ENCODE data around the gene ACOXL. TPM values are rescaled to one million over a fixed set of nuclear protein-coding genes. Genes with fewer than 3 reads are reported as not detected.

Gene ACOXL
- total RNA-seq, 1 donor from 2014 or later: 0.23 TPM

DNA sequence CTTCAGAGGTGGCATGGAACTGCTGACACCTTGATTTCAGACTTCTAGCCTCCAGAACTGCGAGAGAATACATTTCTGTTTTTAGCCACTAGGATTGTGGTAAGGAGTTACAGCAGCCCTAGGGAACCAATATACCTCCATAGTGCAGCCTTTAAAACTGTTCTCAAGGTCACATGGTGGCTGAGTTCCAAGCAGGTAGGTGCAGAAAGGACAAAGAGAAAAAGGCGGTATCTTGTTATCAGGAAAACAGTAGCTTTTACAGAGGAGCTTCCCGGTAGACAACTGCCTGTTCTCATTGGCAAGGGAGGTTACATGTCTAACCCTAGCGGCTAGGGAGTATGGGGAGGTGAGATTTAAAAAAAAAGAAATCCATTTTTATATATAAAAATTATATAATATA, 292.1 kb downstream of the ACOXL start:
- Mint-ChIP-seq H3K27ac (ENCODE audit: unreplicated experiment) (no peak overlapping the region), H3K4me3 (ENCODE audit: unreplicated experiment) (no peak overlapping the region), H3K9me3 (ENCODE audit: unreplicated experiment) (peaks cover 4% of the 10 kb centered on the region), H3K27me3 (ENCODE audit: low read depth, unreplicated experiment) (peaks cover 24% of the 10 kb centered on the region), H3K36me3 (ENCODE audit: low read depth, unreplicated experiment) (no peaks in the 10 kb centered on the region), H3K4me1 (ENCODE audit: low read depth, unreplicated experiment) (no peaks in the 10 kb centered on the region)
- FAIRE-seq (no peak), DNase-seq (ENCODE audit: low read depth) (no peak)
- Histone ChIP-seq H4K20me1 (ENCODE audit: insufficient read depth, low read length) (no peaks in the 10 kb centered on the region), H3K36me3 (ENCODE audit: insufficient read depth, low read length) (no peaks in the 10 kb centered on the region), H3K9ac (ENCODE audit: low read length) (no peak overlapping the region), H2AFZ (ENCODE audit: low read depth, low read length) (no peak overlapping the region), H3K4me2 (ENCODE audit: low read length) (no peak overlapping the region), H3K4me1 (ENCODE audit: insufficient read depth, low read length) (no peaks in the 10 kb centered on the region), H3K4me3 (ENCODE audit: insufficient read depth, low read depth, low read length) (no peak overlapping the region), H3K27me3 (ENCODE audit: insufficient read depth, low read length) (peaks cover 18% of the 10 kb centered on the region), H3K79me2 (ENCODE audit: insufficient read depth, low read length) (no peaks in the 10 kb centered on the region), H3K9me3 (ENCODE audit: insufficient read depth, low read depth, low read length) (no peaks in the 10 kb centered on the region), H3K27ac (ENCODE audit: low read depth, low read length) (no peak overlapping the region)
- TF ChIP-seq EZH2 (IDR thresholded peaks at IDR 0.05; ENCODE audit: insufficient read depth, low read length): no peak
- TF ChIP-seq, protein P1, sequence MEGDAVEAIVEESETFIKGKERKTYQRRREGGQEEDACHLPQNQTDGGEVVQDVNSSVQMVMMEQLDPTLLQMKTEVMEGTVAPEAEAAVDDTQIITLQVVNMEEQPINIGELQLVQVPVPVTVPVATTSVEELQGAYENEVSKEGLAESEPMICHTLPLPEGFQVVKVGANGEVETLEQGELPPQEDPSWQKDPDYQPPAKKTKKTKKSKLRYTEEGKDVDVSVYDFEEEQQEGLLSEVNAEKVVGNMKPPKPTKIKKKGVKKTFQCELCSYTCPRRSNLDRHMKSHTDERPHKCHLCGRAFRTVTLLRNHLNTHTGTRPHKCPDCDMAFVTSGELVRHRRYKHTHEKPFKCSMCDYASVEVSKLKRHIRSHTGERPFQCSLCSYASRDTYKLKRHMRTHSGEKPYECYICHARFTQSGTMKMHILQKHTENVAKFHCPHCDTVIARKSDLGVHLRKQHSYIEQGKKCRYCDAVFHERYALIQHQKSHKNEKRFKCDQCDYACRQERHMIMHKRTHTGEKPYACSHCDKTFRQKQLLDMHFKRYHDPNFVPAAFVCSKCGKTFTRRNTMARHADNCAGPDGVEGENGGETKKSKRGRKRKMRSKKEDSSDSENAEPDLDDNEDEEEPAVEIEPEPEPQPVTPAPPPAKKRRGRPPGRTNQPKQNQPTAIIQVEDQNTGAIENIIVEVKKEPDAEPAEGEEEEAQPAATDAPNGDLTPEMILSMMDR (IDR thresholded peaks at IDR 0.05; ENCODE audit: insufficient read depth, low read depth, low read length): no peak

DNA sequence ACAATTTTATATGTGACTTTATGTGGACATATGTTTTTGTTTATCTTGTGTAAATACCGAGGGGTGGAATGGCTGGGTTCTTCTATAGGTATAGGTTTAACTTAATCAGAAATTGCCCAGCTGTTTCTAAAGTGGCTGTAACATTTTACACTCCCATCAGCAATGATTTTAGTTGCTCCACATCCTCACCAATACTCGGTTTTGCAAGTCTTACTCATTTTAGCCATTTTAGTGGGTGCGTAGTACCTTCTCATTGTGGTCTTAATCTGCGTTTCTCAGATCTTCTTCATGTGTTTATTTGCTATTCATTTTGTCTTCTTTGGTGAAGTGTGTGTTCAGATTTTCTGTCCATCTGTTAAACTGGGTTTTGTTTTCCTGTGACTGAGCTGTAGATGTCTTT, 292.9 kb downstream of the ACOXL start:
- H3K4me1 ChIP-seq (ENCODE audit: insufficient read depth, low read length): no peaks in the 10 kb centered on the region
- no peak overlapping the region for H3K27ac ChIP-seq (ENCODE audit: low read depth, low read length)
- no peak overlapping the region for H3K4me3 ChIP-seq (ENCODE audit: insufficient read depth, low read depth, low read length)
- H3K36me3 ChIP-seq (ENCODE audit: insufficient read depth, low read length): no peaks in the 10 kb centered on the region
- H3K9ac ChIP-seq (ENCODE audit: low read length): no peak overlapping the region
- Mint-ChIP-seq H3K4me3 (ENCODE audit: unreplicated experiment) (no peak overlapping the region), H3K27ac (ENCODE audit: unreplicated experiment) (no peak overlapping the region), H3K4me1 (ENCODE audit: low read depth, unreplicated experiment) (peaks cover 6% of the 10 kb centered on the region), H3K27me3 (ENCODE audit: low read depth, unreplicated experiment) (peaks cover 22% of the 10 kb centered on the region), H3K9me3 (ENCODE audit: unreplicated experiment) (peaks cover 4% of the 10 kb centered on the region), H3K36me3 (ENCODE audit: low read depth, unreplicated experiment) (no peaks in the 10 kb centered on the region)
- no peak overlapping the region for H2AFZ ChIP-seq (ENCODE audit: low read depth, low read length)
- peaks cover 20% of the 10 kb centered on the region for H3K27me3 ChIP-seq (ENCODE audit: insufficient read depth, low read length)
- no peaks in the 10 kb centered on the region for H4K20me1 ChIP-seq (ENCODE audit: insufficient read depth, low read length)
- no peaks in the 10 kb centered on the region for H3K79me2 ChIP-seq (ENCODE audit: insufficient read depth, low read length)
- TF ChIP-seq, protein P1 (IDR thresholded peaks at IDR 0.05; ENCODE audit: insufficient read depth, low read depth, low read length): no peak
- TF ChIP-seq EZH2 (IDR thresholded peaks at IDR 0.05; ENCODE audit: insufficient read depth, low read length): no peak
- H3K9me3 ChIP-seq (ENCODE audit: insufficient read depth, low read depth, low read length): no peaks in the 10 kb centered on the region
- DNase-seq (ENCODE audit: low read depth) (no peak), FAIRE-seq (no peak)
- H3K4me2 ChIP-seq (ENCODE audit: low read length): no peak overlapping the region

- Histone ChIP-seq H3K27me3 (ENCODE audit: insufficient read depth, low read length) (peaks cover 12% of the 10 kb centered on the region), H3K4me3 (ENCODE audit: insufficient read depth, low read depth, low read length) (no peak overlapping the region), H3K36me3 (ENCODE audit: insufficient read depth, low read length) (no peaks in the 10 kb centered on the region), H3K4me2 (ENCODE audit: low read length) (no peak overlapping the region), H3K4me1 (ENCODE audit: insufficient read depth, low read length) (peaks cover 9% of the 10 kb centered on the region), H3K9me3 (ENCODE audit: insufficient read depth, low read depth, low read length) (no peaks in the 10 kb centered on the region), H3K27ac (ENCODE audit: low read depth, low read length) (no peak overlapping the region), H4K20me1 (ENCODE audit: insufficient read depth, low read length) (no peaks in the 10 kb centered on the region), H2AFZ (ENCODE audit: low read depth, low read length) (no peak overlapping the region), H3K9ac (ENCODE audit: low read length) (no peak overlapping the region), H3K79me2 (ENCODE audit: insufficient read depth, low read length) (no peaks in the 10 kb centered on the region)
- Mint-ChIP-seq H3K4me3 (ENCODE audit: unreplicated experiment) (no peak overlapping the region), H3K36me3 (ENCODE audit: low read depth, unreplicated experiment) (no peaks in the 10 kb centered on the region), H3K27me3 (ENCODE audit: low read depth, unreplicated experiment) (peaks cover 7% of the 10 kb centered on the region), H3K9me3 (ENCODE audit: unreplicated experiment) (peaks cover 2% of the 10 kb centered on the region), H3K27ac (ENCODE audit: unreplicated experiment) (no peak overlapping the region), H3K4me1 (ENCODE audit: low read depth, unreplicated experiment) (peaks cover 12% of the 10 kb centered on the region)
- FAIRE-seq (no peak), DNase-seq (ENCODE audit: low read depth) (no peak)
- TF ChIP-seq, protein P1 (IDR thresholded peaks at IDR 0.05; ENCODE audit: insufficient read depth, low read depth, low read length): no peak
- TF ChIP-seq EZH2 (IDR thresholded peaks at IDR 0.05; ENCODE audit: insufficient read depth, low read length): no peak
Observed at GRCh38 chr2:111028720-111029119, 296.3 kb downstream of the ACOXL start.

All from astrocyte (in vitro differentiated cells and primary cell).